GM19240 (cell line): ENCODE results near the gene RASL11B.

ENCODE experiments used
- DNase-seq: peaks from one replicate; pipeline ENCODE4 v3.0.0; 2011; ENCODE audit warnings: low spot score; ENCODE audit not compliant: insufficient read length

Gene RASL11B

GRCh38 chr4:52843351-52843750, 18.8 kb upstream of the RASL11B start:
- DNase-seq, result no peak

GRCh38 chr4:52843958-52844357, 18.2 kb upstream of the RASL11B start:
- DNase-seq, result no peak

GRCh38 chr4:52844596-52844995, 17.5 kb upstream of the RASL11B start:
- DNase-seq, result no peak

GRCh38 chr4:52846502-52846901, 15.6 kb upstream of the RASL11B start:
- DNase-seq, result no peak

- DNase-seq, result no peak
Measured at GRCh38 chr4:52848254-52848653, 13.9 kb upstream of the RASL11B start.

- DNase-seq, result no peak
Measured at GRCh38 chr4:52850406-52851124, 11.6 kb upstream of the RASL11B start.

- no peak for DNase-seq
Measured at GRCh38 chr4:52852041-52852440, 10.1 kb upstream of the RASL11B start.

- no peak for DNase-seq
Measured at GRCh38 chr4:52852711-52853110, 9.4 kb upstream of the RASL11B start.

GRCh38 chr4:52853351-52853750, 8.8 kb upstream of the RASL11B start:
- no peak for DNase-seq

GRCh38 chr4:52856801-52857200, 5.3 kb upstream of the RASL11B start:
- no peak for DNase-seq

- no peak for DNase-seq
Measured at GRCh38 chr4:52860361-52860760, 1.8 kb upstream of the RASL11B start.

- DNase-seq, result no peak
Measured at GRCh38 chr4:52861171-52861823, 820 bp upstream of the RASL11B start.

GRCh38 chr4:52862639-52863161, 583 bp downstream of the RASL11B start:
- no peak for DNase-seq

GRCh38 chr4:52863324-52863723, 1.2 kb downstream of the RASL11B start:
- DNase-seq, result no peak

- no peak for DNase-seq
Measured at GRCh38 chr4:52864793-52865192, 2.7 kb downstream of the RASL11B start.

GRCh38 chr4:52865300-52865699, 3.2 kb downstream of the RASL11B start:
- no peak for DNase-seq

- DNase-seq, result no peak
Measured at GRCh38 chr4:52866734-52867133, 4.6 kb downstream of the RASL11B start.

GRCh38 chr4:52867163-52867562, 5.0 kb downstream of the RASL11B start:
- no peak for DNase-seq

- no peak for DNase-seq
Measured at GRCh38 chr4:52868133-52868532, 6.0 kb downstream of the RASL11B start.

- DNase-seq, result no peak
Measured at GRCh38 chr4:52869196-52869595, 7.1 kb downstream of the RASL11B start.

GRCh38 chr4:52869656-52870055, 7.5 kb downstream of the RASL11B start:
- no peak for DNase-seq

- no peak for DNase-seq
Measured at GRCh38 chr4:52870225-52870624, 8.1 kb downstream of the RASL11B start.

GRCh38 chr4:52873191-52873590, 11.1 kb downstream of the RASL11B start:
- DNase-seq, result no peak
